Vagina (tissue), 2 donors: Measurements from ENCODE around the gene SCGB2B2. TPM values are rescaled to one million over a fixed set of nuclear protein-coding genes. Genes with fewer than 3 reads are reported as not detected.

Experiments
- DNase-seq, 2 donors: peaks; one replicate each; pipeline ENCODE4 v3.0.0-alpha.2; 2017; ENCODE audit errors: extremely low spot score in 2 of 2
- H3K27ac ChIP-seq: fragments of 200-600 bp; sonication (generic); one replicate; pipeline ENCODE4 v1.5.1; 2019
- H3K27me3 ChIP-seq: fragments of 200-600 bp; sonication (generic); one replicate; pipeline ENCODE4 v1.5.1; 2019
- H3K36me3 ChIP-seq, 2 donors: fragments of 200-600 bp; sonication (generic); one replicate each; pipeline ENCODE4 v1.5.1; 2017 to 2019
- H3K4me1 ChIP-seq: fragments of 200-600 bp; sonication (generic); one replicate; pipeline ENCODE4 v1.5.1; 2019
- H3K4me3 ChIP-seq, 2 donors: fragments of 200-600 bp; sonication (generic); 1 replicate in 1 of 2; 2 replicates in 1 of 2; pipeline ENCODE4 v1.5.1; 2016 to 2019
- H3K9me3 ChIP-seq: fragments of 200-600 bp; sonication (generic); one replicate; pipeline ENCODE4 v1.5.1; 2019
- CTCF ChIP-seq, 3 experiments: fragments of 450-650 bp in 2 of 3; fragments of 200-600 bp in 1 of 3; sonication (generic) in 1 of 3; IDR thresholded peaks; one replicate each; pipeline ENCODE4 v1.5.1; 2017 to 2019; ENCODE audit warnings: antibody characterized with exemption in 3 of 3, mild to moderate bottlenecking in 2 of 3, moderate library complexity in 2 of 3
- POLR2A ChIP-seq, 2 donors: fragments of 450-650 bp; IDR thresholded peaks; one replicate each; pipeline ENCODE4 v1.6.1; 2017; ENCODE audit warnings: antibody characterized with exemption in 2 of 2, mild to moderate bottlenecking in 2 of 2, moderate library complexity in 2 of 2
- POLR2AphosphoS5 ChIP-seq, 2 donors: sonication (generic); formaldehyde crosslinking; IDR thresholded peaks; one replicate each; pipeline ENCODE4 v1.9.0; 2017; ENCODE audit warnings: antibody characterized with exemption in 2 of 2, mild to moderate bottlenecking in 2 of 2, low read depth in 1 of 2; ENCODE audit not compliant: insufficient read depth in 1 of 2
- intact Hi-C: fragments of 100-400 bp; cut with DNase I; formaldehyde crosslinking; loops from one replicate; pipeline ENCODE4 v1.15.1; 2023
- total RNA-seq: library from RNA; depleted of rRNA; stranded (reverse); fragments of >200 nt; gene quantifications from one replicate; pipeline ENCODE4 v1.2.3, GENCODE V29; 2016

SCGB2B2 gene
- total RNA-seq, 1 donor from 2014 or later, result 0.49 TPM

- no peak for DNase-seq
- TF ChIP-seq POLR2A (IDR thresholded peaks at IDR 0.05), result no peak
- TF ChIP-seq POLR2AphosphoS5 (IDR thresholded peaks at IDR 0.05; ENCODE audit: insufficient read depth in 1 of 2, low read depth in 1 of 2), result no peak
- TF ChIP-seq CTCF (IDR thresholded peaks at IDR 0.05), result no peak
Measured at GRCh38 chr19:34664168-34664567, 12.8 kb downstream of the SCGB2B2 start.

GRCh38 chr19:34662919-34663318 lies 14.0 kb downstream of the SCGB2B2 start:
- Histone ChIP-seq H3K4me1 (peaks cover 10% of the 10 kb centered on the region), H3K9me3 (no peaks in the 10 kb centered on the region), H3K4me3 (no peak overlapping the region), H3K27me3 (no peaks in the 10 kb centered on the region), H3K27ac (no peak overlapping the region), H3K36me3 (no peaks in the 10 kb centered on the region)
- intact Hi-C loops, result no loop called here
- DNase-seq, result no peak
- TF ChIP-seq POLR2A (IDR thresholded peaks at IDR 0.05), result no peak
- no peak for TF ChIP-seq POLR2AphosphoS5 (IDR thresholded peaks at IDR 0.05; ENCODE audit: insufficient read depth in 1 of 2, low read depth in 1 of 2)
- TF ChIP-seq CTCF (IDR thresholded peaks at IDR 0.05), result no peak

More at GRCh38 chr19:34664168-34664567, 12.8 kb downstream of the SCGB2B2 start:
- Histone ChIP-seq H3K27me3 (no peaks in the 10 kb centered on the region), H3K4me3 (no peak overlapping the region), H3K4me1 (peaks cover 11% of the 10 kb centered on the region), H3K9me3 (no peaks in the 10 kb centered on the region), H3K27ac (no peak overlapping the region), H3K36me3 (no peaks in the 10 kb centered on the region)
- intact Hi-C loops, result no loop called here

GRCh38 chr19:34661357-34661756 lies 15.6 kb downstream of the SCGB2B2 start:
- Histone ChIP-seq H3K36me3 (no peaks in the 10 kb centered on the region), H3K9me3 (no peaks in the 10 kb centered on the region), H3K4me1 (no peaks in the 10 kb centered on the region), H3K27ac (no peak overlapping the region), H3K27me3 (no peaks in the 10 kb centered on the region), H3K4me3 (no peak overlapping the region)
- intact Hi-C loops, result no loop called here
- TF ChIP-seq POLR2A (IDR thresholded peaks at IDR 0.05) (no peak), POLR2AphosphoS5 (IDR thresholded peaks at IDR 0.05; ENCODE audit: insufficient read depth in 1 of 2, low read depth in 1 of 2) (no peak), CTCF (IDR thresholded peaks at IDR 0.05) (no peak)
- no peak for DNase-seq

- TF ChIP-seq CTCF (IDR thresholded peaks at IDR 0.05), result no peak
- no peak for TF ChIP-seq POLR2A (IDR thresholded peaks at IDR 0.05)
- no peak for TF ChIP-seq POLR2AphosphoS5 (IDR thresholded peaks at IDR 0.05; ENCODE audit: insufficient read depth in 1 of 2, low read depth in 1 of 2)
- Histone ChIP-seq H3K36me3 (no peaks in the 10 kb centered on the region), H3K9me3 (no peaks in the 10 kb centered on the region), H3K4me1 (no peaks in the 10 kb centered on the region), H3K4me3 (no peak overlapping the region), H3K27me3 (no peaks in the 10 kb centered on the region), H3K27ac (no peak overlapping the region)
- intact Hi-C loops, result no loop called here
- DNase-seq, result no peak
Measured at GRCh38 chr19:34655651-34656050, 21.3 kb downstream of the SCGB2B2 start.

- no peak for DNase-seq
- no peak for TF ChIP-seq POLR2AphosphoS5 (IDR thresholded peaks at IDR 0.05; ENCODE audit: insufficient read depth in 1 of 2, low read depth in 1 of 2)
- TF ChIP-seq POLR2A (IDR thresholded peaks at IDR 0.05), result no peak
- no peak for TF ChIP-seq CTCF (IDR thresholded peaks at IDR 0.05)
Measured at GRCh38 chr19:34654796-34655195, 22.2 kb downstream of the SCGB2B2 start.

More at GRCh38 chr19:34654796-34655195, 22.2 kb downstream of the SCGB2B2 start:
- no peaks in the 10 kb centered on the region for H3K4me1 ChIP-seq
- H3K27ac ChIP-seq, result no peak overlapping the region
- intact Hi-C loops, result no loop called here
- H3K36me3 ChIP-seq, result no peaks in the 10 kb centered on the region
- H3K4me3 ChIP-seq, result no peak overlapping the region
- H3K27me3 ChIP-seq, result no peaks in the 10 kb centered on the region
- H3K9me3 ChIP-seq, result no peaks in the 10 kb centered on the region
